RWPE1 (cell line): Measurements from ENCODE around the gene ADGRD1.

ENCODE experiments used
- CTCF ChIA-PET: fragments of 350-600 bp; sonication (Branson Sonifier 250); formaldehyde crosslinking; extraction: SDS; loops from one replicate; lab custom pipeline; 2021; lab: Yijun Ruan, JAX
- POLR2A ChIA-PET: fragments of 400-600 bp; formaldehyde crosslinking; extraction: SDS; loops from one replicate; lab custom pipeline; 2020; ENCODE audit warnings: antibody characterized with exemption; ENCODE audit not compliant: low non-redundant PET; lab: Yijun Ruan, JAX
- DNase-seq: peaks from one replicate; pipeline ENCODE4 v3.0.0; 2012; ENCODE audit warnings: low spot score
- H3K27ac ChIP-seq: fragments of 450-650 bp; 2 replicates; pipeline ENCODE4 v1.5.1; 2017
- TF ChIP-seq, protein P1 (sequence below): fragments of 450-650 bp; conservative IDR thresholded peaks from 2 replicates; pipeline ENCODE4 v1.5.1; 2017; ENCODE audit warnings: low read depth, mild to moderate bottlenecking

Gene ADGRD1

DNA sequence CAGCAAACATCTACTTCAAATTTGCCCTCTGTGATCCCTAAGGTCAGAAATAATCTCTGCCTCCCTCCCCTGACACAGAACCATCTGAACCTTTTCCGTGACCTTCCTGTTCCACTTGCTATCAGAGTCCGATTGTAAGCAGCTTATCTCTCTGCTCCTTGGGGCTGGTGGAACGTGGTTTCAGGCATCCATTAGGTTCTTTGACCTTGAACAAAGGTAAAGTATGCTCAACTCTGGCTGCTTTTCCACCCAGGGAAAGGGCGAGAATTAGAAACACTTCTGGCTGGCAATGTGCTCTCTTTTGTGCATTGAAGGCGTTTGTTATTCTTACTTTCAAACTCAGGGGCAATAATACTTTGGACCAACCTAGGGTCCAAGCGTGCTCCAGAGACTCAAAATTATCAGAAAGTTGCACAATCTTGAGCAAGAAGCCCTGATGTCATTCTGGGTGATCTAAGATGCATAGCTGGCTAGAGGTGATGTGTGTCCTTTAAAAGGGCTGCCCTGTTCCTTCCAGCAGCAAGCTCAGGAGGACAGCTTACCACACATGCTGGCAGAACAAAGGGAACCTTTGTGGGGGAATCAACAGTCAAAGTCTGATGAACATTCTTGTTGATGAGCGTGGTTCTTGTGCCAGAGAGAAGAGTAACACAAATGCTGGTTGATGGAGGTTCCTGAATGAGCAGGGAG is 29.8 kb downstream of the ADGRD1 start:
- CTCF ChIA-PET = no interaction called here
- no peak overlapping the region for H3K27ac ChIP-seq
- DNase-seq = no peak
- TF ChIP-seq, protein P1, sequence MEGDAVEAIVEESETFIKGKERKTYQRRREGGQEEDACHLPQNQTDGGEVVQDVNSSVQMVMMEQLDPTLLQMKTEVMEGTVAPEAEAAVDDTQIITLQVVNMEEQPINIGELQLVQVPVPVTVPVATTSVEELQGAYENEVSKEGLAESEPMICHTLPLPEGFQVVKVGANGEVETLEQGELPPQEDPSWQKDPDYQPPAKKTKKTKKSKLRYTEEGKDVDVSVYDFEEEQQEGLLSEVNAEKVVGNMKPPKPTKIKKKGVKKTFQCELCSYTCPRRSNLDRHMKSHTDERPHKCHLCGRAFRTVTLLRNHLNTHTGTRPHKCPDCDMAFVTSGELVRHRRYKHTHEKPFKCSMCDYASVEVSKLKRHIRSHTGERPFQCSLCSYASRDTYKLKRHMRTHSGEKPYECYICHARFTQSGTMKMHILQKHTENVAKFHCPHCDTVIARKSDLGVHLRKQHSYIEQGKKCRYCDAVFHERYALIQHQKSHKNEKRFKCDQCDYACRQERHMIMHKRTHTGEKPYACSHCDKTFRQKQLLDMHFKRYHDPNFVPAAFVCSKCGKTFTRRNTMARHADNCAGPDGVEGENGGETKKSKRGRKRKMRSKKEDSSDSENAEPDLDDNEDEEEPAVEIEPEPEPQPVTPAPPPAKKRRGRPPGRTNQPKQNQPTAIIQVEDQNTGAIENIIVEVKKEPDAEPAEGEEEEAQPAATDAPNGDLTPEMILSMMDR = no peak
- POLR2A ChIA-PET = no interaction called here

DNA sequence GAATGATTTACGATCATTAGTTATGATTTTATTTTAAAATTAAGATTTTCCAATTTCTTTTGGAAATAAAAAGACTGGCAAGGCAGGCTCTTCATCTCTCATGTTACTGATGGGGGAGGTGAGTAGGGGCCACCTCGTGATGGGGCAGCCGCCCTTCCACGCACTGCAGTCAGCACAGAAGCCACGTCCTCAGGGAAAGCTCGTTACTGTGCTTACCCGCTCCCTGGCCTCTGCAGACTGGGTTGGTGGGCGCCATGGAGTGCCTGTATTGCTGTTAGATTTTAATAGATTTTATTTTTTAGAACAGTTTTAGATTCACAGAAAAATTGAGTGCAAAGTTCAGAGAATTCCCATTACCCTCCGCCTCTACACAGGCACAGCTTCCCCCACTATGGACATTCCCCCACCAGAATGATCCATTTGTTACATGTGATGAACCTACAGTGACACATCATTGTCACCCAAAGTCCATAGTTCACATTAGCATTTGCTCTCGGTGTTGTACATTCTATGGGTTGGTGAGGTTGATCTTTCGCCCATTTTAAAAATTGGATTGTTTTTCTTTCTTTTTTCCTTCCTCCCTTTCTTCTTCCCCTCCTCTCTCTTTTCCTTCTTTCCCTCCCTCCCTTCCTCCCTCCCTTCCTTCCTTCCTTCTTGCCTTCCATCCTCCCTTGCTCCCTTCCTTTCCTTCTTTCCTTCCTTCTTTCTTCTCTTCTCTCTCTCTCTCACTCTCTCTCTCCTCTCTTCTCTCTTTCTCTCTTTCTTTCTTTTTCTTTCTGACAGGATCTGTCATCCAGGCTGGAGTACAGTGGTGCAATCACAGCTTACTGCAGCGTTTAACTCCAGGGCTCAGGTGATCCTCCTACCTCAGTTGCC is 30.7 kb downstream of the ADGRD1 start:
- POLR2A ChIA-PET = no interaction called here
- TF ChIP-seq, protein P1 = no peak
- CTCF ChIA-PET = no interaction called here
- no peak for DNase-seq
- no peak overlapping the region for H3K27ac ChIP-seq

DNA sequence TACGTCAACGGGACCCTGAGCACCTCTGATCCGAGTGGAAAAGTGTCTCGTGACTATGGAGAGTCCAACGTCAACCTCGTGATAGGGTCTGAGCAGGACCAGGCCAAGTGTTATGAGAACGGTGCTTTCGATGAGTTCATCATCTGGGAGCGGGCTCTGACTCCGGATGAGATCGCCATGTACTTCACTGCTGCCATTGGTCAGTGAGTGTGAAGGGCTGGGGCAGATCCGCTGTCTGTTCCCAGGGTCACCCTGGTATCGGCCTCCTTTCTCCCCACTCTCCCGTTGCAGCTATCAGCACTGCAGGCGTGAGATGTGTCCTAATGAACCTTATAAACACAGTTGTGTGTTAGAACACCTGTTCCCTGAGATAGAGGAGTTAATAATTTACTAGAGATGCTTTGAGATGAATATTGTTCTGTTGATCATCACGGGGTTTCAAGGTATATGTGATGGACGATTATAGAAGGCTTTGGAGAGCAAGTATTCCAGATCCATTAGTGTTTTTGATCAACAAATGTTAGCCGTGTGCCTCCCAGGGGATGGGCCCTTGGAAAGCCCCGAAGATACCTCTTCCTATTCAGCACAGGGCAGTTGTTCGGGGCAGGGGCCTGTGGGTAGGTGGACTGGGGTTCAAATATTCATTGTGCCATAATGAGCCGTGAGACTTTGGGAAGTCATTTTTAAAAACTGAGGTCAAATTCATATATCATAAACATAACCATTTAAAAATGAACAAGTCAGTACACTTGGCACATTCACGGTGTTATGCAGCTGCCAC is 33.6 kb downstream of the ADGRD1 start:
- no peak for DNase-seq
- ChIA-PET POLR2A (no interaction called here), CTCF (no interaction called here)
- H3K27ac ChIP-seq = no peak overlapping the region
- TF ChIP-seq, protein P1 = no peak

DNA sequence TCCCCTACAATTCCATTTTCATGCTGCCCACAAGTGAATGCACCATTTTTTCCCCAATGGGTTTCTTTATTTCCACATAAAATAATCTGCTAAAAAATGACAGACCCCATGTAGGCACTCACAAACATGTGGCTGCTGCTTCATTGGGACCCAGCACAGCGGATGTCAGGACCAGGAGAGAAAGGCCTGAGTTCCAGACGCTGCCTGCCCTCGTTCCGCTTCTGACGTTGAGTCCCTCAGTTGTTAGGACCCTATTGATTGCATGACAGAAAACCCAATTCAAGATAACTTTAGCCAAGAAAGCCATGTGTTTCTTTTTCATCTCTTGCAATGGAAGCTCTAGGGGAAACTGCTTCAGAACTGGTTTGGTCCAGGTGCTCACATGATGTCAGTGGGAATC is 34.6 kb downstream of the ADGRD1 start:
- TF ChIP-seq, protein P1 = no peak
- H3K27ac ChIP-seq = no peak overlapping the region
- ChIA-PET POLR2A (no interaction called here), CTCF (interaction anchor here (0.6 kb wide), 1 partner anchor 193 kb away, joined by 6 read pairs; no protein-coding TSS in a partner anchor)
- no peak for DNase-seq

DNA sequence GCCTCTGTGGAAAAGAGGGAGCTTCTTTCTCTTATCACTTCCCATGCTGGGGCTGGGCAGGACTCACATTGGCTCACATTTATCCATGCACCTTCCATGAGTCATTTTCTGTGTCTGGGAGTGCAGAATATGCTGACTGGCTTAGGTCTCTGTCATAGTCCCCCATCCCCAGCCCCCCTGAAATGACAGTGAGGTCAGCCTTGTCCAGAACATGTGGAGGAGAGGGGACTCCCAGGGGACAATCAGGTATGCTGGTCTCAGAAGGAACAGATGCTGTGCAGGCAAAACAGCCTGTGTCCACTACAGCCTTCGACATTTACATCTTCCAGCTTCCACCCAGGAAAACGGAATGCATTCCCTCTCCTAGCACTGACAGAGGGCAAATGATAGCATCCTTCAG is 35.0 kb downstream of the ADGRD1 start:
- no peak for DNase-seq
- no peak overlapping the region for H3K27ac ChIP-seq
- TF ChIP-seq, protein P1 = no peak
- ChIA-PET CTCF (no interaction called here), POLR2A (no interaction called here)

DNA sequence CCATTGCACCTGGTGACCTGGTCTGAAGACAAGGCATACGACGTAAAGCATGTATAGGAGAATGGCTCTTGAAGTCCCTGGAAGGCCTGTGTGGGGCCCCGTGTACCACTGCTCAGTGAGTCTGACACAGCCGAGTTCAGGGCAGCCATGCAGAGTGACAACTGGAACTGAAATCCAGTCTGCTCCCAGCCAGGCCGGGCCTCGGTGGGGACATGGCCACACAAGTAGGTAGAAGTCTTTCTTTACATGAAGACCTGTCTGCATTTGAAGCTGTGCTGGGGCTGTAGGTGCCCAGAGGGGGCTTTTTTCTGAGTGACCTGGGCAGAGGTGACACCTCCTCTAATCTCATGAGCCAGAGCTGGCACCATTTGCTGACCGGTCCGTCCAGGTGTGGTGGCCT is 35.7 kb downstream of the ADGRD1 start:
- TF ChIP-seq, protein P1 = no peak
- H3K27ac ChIP-seq = no peak overlapping the region
- POLR2A ChIA-PET = no interaction called here
- no peak for DNase-seq
- CTCF ChIA-PET = no interaction called here
